Esophagus squamous epithelium (tissue), 5 donors: ENCODE measurements around the gene TRIM15. TPM values are rescaled to one million over a fixed set of nuclear protein-coding genes. Genes with fewer than 3 reads are reported as not detected.

Experiments used
- DNase-seq: peaks from one replicate; lab custom pipeline; 2025; lab: John Stamatoyannopoulos, UW
- H3K27ac ChIP-seq, 4 donors: fragments of 200-600 bp; sonication (generic); one replicate each; pipeline ENCODE4 v1.5.1; 2016 to 2019; ENCODE audit warnings: mild to moderate bottlenecking in 1 of 4
- H3K27me3 ChIP-seq, 4 donors: fragments of 200-600 bp; sonication (generic); 1 replicate in 3 of 4; 2 replicates in 1 of 4; pipeline versions ENCODE4 v1.5.1 to v1.6.0; 2017 to 2021; ENCODE audit warnings: antibody characterized with exemption in 1 of 4
- H3K36me3 ChIP-seq, 3 donors: fragments of 200-600 bp; sonication (generic); one replicate each; pipeline ENCODE4 v1.5.1; 2016 to 2019
- H3K4me1 ChIP-seq, 3 donors: fragments of 200-600 bp; sonication (generic); one replicate each; pipeline ENCODE4 v1.5.1; 2017 to 2019
- H3K4me3 ChIP-seq, 4 donors: fragments of 200-600 bp; sonication (generic); 1 replicate in 3 of 4; 2 replicates in 1 of 4; pipeline ENCODE4 v1.5.1; 2016 to 2019; ENCODE audit warnings: mild to moderate bottlenecking in 2 of 4, moderate library complexity in 1 of 4
- H3K9me3 ChIP-seq, 3 donors: fragments of 200-600 bp; sonication (generic); one replicate each; pipeline ENCODE4 v1.5.1; 2016 to 2019
- CTCF ChIP-seq, 6 experiments: fragments of 450-650 bp in 4 of 6; fragments of 200-600 bp in 2 of 6; sonication (generic) in 2 of 6; IDR thresholded peaks; one replicate each; pipeline ENCODE4 v1.5.1; 2016 to 2019; ENCODE audit warnings: antibody characterized with exemption in 6 of 6, mild to moderate bottlenecking in 4 of 6, moderate library complexity in 4 of 6
- POLR2A ChIP-seq, 4 donors: fragments of 450-650 bp; IDR thresholded peaks; one replicate each; pipeline ENCODE4 v1.6.1; 2017; ENCODE audit warnings: antibody characterized with exemption in 4 of 4, mild to moderate bottlenecking in 4 of 4, moderate library complexity in 3 of 4
- WGBS, 2 donors: methylation state at CpG; one replicate each; pipeline ENCODE4 v1.1.5; 2018; 5-methylcytosine and 5-hydroxymethylcytosine counted together
- intact Hi-C: fragments of 100-400 bp; cut with DNase I; formaldehyde crosslinking; loops from one replicate; pipeline ENCODE4 v1.15.0; 2022
- total RNA-seq, 4 donors: library from RNA; depleted of rRNA; stranded (reverse); fragments of >200 nt; gene quantifications; one replicate each; pipeline ENCODE4 v1.1.0, GENCODE V29; 2016
- donor health status: DM: yes; HTN: yes; CAD: no.

Gene TRIM15
- total RNA-seq, 4 donors from 2014 or later, result not detected

DNA sequence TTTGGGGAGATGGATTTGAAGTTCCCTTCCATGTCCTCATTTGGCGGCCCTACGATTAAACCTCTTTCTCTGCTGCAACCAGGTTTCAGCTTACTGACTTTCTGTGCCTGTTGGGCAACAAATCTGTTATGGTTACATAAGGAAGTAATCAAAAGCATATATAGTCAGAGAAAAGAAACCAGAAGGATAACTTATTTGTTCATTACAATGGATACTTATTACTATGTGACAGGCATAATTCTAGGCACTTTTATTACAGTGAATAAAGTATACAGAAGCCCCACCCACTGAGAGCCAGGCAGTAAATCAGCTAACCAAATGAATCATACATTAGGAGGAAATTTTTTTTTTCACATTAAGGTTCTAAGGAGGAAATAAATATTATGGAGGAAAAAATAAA lies 40.8 kb upstream of the TRIM15 start:
- 33 to 49% methylated on average over 2 of the region's 2 CpGs for WGBS, 2 donors
- TF ChIP-seq CTCF (IDR thresholded peaks at IDR 0.05), result no peak
- no peak for TF ChIP-seq POLR2A (IDR thresholded peaks at IDR 0.05)
- Histone ChIP-seq H3K9me3 (no peaks in the 10 kb centered on the region), H3K4me1 (peaks cover 0 to 10% (median 2%) of the 10 kb centered on the region in 3 donors), H3K27me3 (peaks cover 0 to 36% (median 0%) of the 10 kb centered on the region in 4 donors), H3K27ac (no peak overlapping the region), H3K36me3 (no peaks in the 10 kb centered on the region), H3K4me3 (no peak overlapping the region)
- DNase-seq, result no peak
- intact Hi-C loops, result no loop called here

DNA sequence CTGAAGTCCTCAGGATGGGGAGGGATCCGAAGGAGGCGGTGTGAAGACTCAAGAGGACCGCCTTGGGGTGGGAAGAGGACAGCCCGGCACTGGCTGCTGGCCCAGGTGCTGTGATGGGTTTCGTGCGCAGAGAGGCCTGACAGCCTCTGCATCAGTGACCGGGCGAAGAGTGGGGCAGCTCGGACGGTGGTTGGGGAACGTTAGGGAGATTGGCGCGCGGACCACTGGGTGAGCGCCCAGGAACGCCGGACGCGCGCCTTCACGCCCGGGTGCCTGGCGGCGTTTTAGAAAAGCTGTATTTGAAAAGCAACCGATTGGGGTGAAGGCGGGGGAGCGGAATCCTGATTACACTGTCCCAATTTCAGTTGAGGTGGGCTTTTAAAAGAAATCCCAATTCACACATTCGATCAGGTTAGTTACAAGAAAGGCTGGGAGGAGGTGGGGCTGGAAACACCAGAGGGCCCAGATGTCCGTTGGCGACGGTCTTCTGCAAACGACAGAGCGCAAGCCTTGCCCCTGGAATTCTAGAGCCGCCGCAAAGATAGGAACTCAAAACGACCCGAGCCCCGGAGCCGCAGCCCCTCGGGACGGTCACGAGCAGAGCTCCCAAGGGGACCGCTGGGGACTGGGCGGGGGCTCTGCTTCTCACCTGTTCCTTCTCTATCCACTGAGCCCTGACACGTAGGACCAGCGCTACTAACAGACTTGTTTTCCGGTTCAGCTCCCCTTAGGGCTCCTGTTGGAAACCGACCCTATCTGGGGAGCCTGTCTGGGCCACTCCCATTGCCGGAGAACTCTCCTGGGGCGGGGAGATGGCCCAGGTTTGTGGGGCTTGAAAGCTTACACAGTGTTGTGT lies 35.9 kb upstream of the TRIM15 start:
- H3K36me3 ChIP-seq, result no peaks in the 10 kb centered on the region
- intact Hi-C loops, result no loop called here
- no peaks in the 10 kb centered on the region for H3K9me3 ChIP-seq
- peak overlapping the region in 3 of 4 donors; percentile 3 to 37 (median 17) for H3K4me3 ChIP-seq
- TF ChIP-seq CTCF (IDR thresholded peaks at IDR 0.05), result no peak
- no peak for TF ChIP-seq POLR2A (IDR thresholded peaks at IDR 0.05)
- H3K27ac ChIP-seq, result no peak overlapping the region
- WGBS, 2 donors, result 18 to 27% methylated on average over 28 to 43 of the region's 50 CpGs
- H3K4me1 ChIP-seq, result peaks cover 6 to 28% (median 10%) of the 10 kb centered on the region in 3 donors
- DNase-seq, result no peak
- peaks cover 0 to 74% (median 23%) of the 10 kb centered on the region in 4 donors for H3K27me3 ChIP-seq

GRCh38 chr6:30129265-30130178 lies 33.8 kb upstream of the TRIM15 start:
- no peak overlapping the region for H3K4me3 ChIP-seq
- intact Hi-C loops, result no loop called here

DNA sequence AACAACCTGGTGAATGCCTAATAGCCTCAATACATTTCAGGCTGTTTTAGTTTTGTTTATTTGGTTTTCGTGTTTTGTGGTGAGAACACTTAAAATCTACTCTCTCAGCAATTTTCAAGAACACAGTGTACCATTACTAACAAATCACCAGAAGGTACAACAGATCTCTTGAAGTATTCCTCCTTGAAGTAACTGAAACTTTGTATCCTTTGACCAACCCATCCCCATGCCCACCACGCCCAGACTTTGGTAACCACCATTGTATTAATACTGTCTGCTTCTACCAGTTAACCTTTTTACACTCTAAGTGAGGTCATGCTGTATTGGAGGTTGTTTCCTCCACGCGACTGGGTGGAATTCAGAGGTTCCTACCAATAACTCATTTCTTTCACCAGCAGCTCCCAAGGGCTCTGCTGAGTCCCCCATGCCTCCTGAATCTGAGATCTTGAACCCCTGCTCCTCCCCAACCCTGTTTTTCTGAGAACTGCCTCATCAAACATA lies 33.1 kb upstream of the TRIM15 start:
- H3K27me3 ChIP-seq, result peaks cover 0 to 98% (median 23%) of the 10 kb centered on the region in 4 donors
- peaks cover 6 to 28% (median 10%) of the 10 kb centered on the region in 3 donors for H3K4me1 ChIP-seq
- no peak for TF ChIP-seq POLR2A (IDR thresholded peaks at IDR 0.05)
- TF ChIP-seq CTCF (IDR thresholded peaks at IDR 0.05), result no peak

More at GRCh38 chr6:30129265-30130178, 33.8 kb upstream of the TRIM15 start:
- H3K9me3 ChIP-seq, result no peaks in the 10 kb centered on the region
- H3K27ac ChIP-seq, result no peak overlapping the region
- WGBS, 2 donors, result 62 to 67% methylated on average over 10 of the region's 10 CpGs
- TF ChIP-seq CTCF (IDR thresholded peaks at IDR 0.05) (no peak), POLR2A (IDR thresholded peaks at IDR 0.05) (no peak)
- H3K4me1 ChIP-seq, result peaks cover 6 to 28% (median 10%) of the 10 kb centered on the region in 3 donors
- H3K36me3 ChIP-seq, result no peaks in the 10 kb centered on the region
- no peak for DNase-seq
- H3K27me3 ChIP-seq, result peaks cover 0 to 91% (median 23%) of the 10 kb centered on the region in 4 donors

More for the DNA sequence above, 33.1 kb upstream of the TRIM15 start:
- Histone ChIP-seq H3K9me3 (no peaks in the 10 kb centered on the region), H3K36me3 (no peaks in the 10 kb centered on the region), H3K27ac (no peak overlapping the region), H3K4me3 (no peak overlapping the region)
- intact Hi-C loops, result no loop called here
- WGBS, 2 donors, result 67% methylated on average over 4 of the region's 4 CpGs
- no peak for DNase-seq
